GM19467 (cell line): ENCODE data around the gene ESPL1.

Experiments used
- ATAC-seq: cut with Tn5 transposase; IDR thresholded peaks from one replicate; pipeline ENCODE4 v1.9.1; 2021; ENCODE audit warnings: mild to moderate bottlenecking, moderate library complexity; ENCODE audit not compliant: unreplicated experiment

ESPL1 gene

GRCh38 chr12:53267999-53268629 is at the start of gene ESPL1:
TSS of gene ESPL1 (plus strand) at chr12:53268299. CDS start at chr12:53268767, 468 bp downstream.
- ATAC-seq, result peak; percentile 76

GRCh38 chr12:53218551-53219291 is 49.4 kb upstream of the ESPL1 start:
- no peak for ATAC-seq

GRCh38 chr12:53219292-53219955 is 48.7 kb upstream of the ESPL1 start:
- no peak for ATAC-seq

- ATAC-seq, result peak; percentile 26
Measured at GRCh38 chr12:53219956-53220693, 48.0 kb upstream of the ESPL1 start.

- ATAC-seq, result peak; percentile 37
Measured at GRCh38 chr12:53220694-53221202, 47.4 kb upstream of the ESPL1 start.

GRCh38 chr12:53221203-53222080 is 46.7 kb upstream of the ESPL1 start:
- ATAC-seq, result peak; percentile 26

GRCh38 chr12:53222170-53222721 is 45.9 kb upstream of the ESPL1 start:
- ATAC-seq, result no peak

GRCh38 chr12:53222806-53223261 is 45.3 kb upstream of the ESPL1 start:
- no peak for ATAC-seq

- ATAC-seq, result no peak
Measured at GRCh38 chr12:53223389-53224060, 44.6 kb upstream of the ESPL1 start.

- no peak for ATAC-seq
Measured at GRCh38 chr12:53224061-53224896, 43.8 kb upstream of the ESPL1 start.

- ATAC-seq, result no peak
Measured at GRCh38 chr12:53224897-53225634, 43.0 kb upstream of the ESPL1 start.

GRCh38 chr12:53225635-53226424 is 42.3 kb upstream of the ESPL1 start:
- ATAC-seq, result no peak

- ATAC-seq, result no peak
Measured at GRCh38 chr12:53226815-53227214, 41.3 kb upstream of the ESPL1 start.

- no peak for ATAC-seq
Measured at GRCh38 chr12:53227341-53227740, 40.8 kb upstream of the ESPL1 start.

- no peak for ATAC-seq
Measured at GRCh38 chr12:53227836-53228235, 40.3 kb upstream of the ESPL1 start.

- no peak for ATAC-seq
Measured at GRCh38 chr12:53229454-53229853, 38.6 kb upstream of the ESPL1 start.
